H1 (cell line): ENCODE measurements around the gene KLK12. TPM values are rescaled to one million over a fixed set of nuclear protein-coding genes. Genes with fewer than 3 reads are reported as not detected.

Source experiments
- ATF3 ChIP-seq: IDR thresholded peaks from 2 replicates; pipeline ENCODE4 v1.6.1; 2011; ENCODE audit warnings: low read depth, mild to moderate bottlenecking, low read length; ENCODE audit not compliant: insufficient read depth
- PHF8 ChIP-seq: fragments of 200-600 bp; sonication (generic); conservative IDR thresholded peaks from 2 replicates; pipeline ENCODE4 v1.7.1; 2012; ENCODE audit warnings: low read depth, mild to moderate bottlenecking, inconsistent platforms, low read length, moderate library complexity
- POU5F1 ChIP-seq: IDR thresholded peaks from 2 replicates; pipeline ENCODE4 v1.6.1; 2011; ENCODE audit warnings: low read depth, mild to moderate bottlenecking, low read length, moderate library complexity
- SAP30 ChIP-seq: fragments of 300-600 bp; sonication (generic); IDR thresholded peaks from 2 replicates; pipeline ENCODE4 v1.7.1; 2012; ENCODE audit warnings: low read length, moderate library complexity, mild to moderate bottlenecking, inconsistent platforms; ENCODE audit not compliant: insufficient read depth, insufficient replicate concordance
- SP4 ChIP-seq: IDR thresholded peaks from 2 replicates; pipeline ENCODE4 v1.6.1; 2012; ENCODE audit warnings: low read length, inconsistent platforms
- polyA plus RNA-seq, 7 experiments: library from polyadenylated mRNA; depleted of rRNA in 3 of 7; stranded (reverse) in 5 of 7; unstranded in 2 of 7; fragments of >200 nt in 5 of 7; fragments of 200-250 nt in 2 of 7; gene quantifications; 1 replicate in 5 of 7; 2 replicates in 1 of 7; 4 replicates in 1 of 7; pipeline versions ENCODE4 v1.2.1 to v1.2.3, GENCODE V29; 2011 to 2013; ENCODE audit warnings: missing spikeins in 2 of 7, mixed read lengths in 2 of 7
- total RNA-seq: library from RNA; stranded (reverse); fragmentation: NEBNext Ultra II Directional; extraction: Animal tissue kit (Norgen Biotek cat#: 25700); gene quantifications from 2 replicates; pipeline ENCODE4 v1.2.1, GENCODE V29; 2021
- TF ChIP-seq, protein P1 (sequence below): IDR thresholded peaks from 2 replicates; pipeline ENCODE4 v1.6.1; 2012; ENCODE audit warnings: low read length, inconsistent platforms

The KLK12 gene
- total and polyA plus RNA-seq, 2 of the 8 experiments (the other 6 are each of a cell fraction or from before 2014, with no cell fraction given): 0.24 TPM; not detected in 1

DNA sequence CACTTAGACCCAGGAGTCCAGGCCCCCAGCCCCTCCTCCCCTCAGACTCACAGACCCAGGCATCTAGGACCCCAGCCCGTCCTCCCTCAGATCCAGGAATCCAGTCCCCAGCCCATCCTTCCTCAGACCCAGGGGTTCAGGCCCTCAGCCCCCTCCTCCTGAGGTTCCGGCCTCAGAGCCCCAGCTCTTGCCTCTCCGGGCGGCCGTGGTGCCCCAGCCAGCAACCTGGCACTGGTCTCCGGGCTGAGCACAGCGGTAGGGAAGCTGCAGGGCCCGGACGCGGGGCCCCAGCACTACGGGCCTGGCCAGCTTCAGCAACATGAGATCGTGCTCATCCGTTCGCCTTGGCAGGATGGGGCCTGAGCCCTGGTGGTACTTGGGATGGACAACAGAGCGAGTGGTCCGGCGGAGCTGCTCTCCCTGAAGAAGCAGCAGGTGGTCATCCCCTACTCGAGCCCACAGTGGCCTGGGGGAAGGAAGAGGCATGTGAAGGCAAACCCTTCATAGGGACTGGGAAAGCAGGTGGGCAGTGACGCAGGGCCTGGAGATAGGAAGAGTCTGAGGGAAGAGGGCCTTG is 19.0 kb downstream of the KLK12 start (continued):
- no peak for TF ChIP-seq PHF8
- no peak for TF ChIP-seq SP4
- TF ChIP-seq SAP30: no peak
- TF ChIP-seq ATF3: no peak
- no peak for TF ChIP-seq POU5F1
- TF ChIP-seq, protein P1, sequence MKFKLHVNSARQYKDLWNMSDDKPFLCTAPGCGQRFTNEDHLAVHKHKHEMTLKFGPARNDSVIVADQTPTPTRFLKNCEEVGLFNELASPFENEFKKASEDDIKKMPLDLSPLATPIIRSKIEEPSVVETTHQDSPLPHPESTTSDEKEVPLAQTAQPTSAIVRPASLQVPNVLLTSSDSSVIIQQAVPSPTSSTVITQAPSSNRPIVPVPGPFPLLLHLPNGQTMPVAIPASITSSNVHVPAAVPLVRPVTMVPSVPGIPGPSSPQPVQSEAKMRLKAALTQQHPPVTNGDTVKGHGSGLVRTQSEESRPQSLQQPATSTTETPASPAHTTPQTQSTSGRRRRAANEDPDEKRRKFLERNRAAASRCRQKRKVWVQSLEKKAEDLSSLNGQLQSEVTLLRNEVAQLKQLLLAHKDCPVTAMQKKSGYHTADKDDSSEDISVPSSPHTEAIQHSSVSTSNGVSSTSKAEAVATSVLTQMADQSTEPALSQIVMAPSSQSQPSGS: no peak
- TF ChIP-seq, all 59 proteins: peak for 0
